ENCODE measurements around the gene SLC4A11. TPM values are rescaled to one million over a fixed set of nuclear protein-coding genes. Genes with fewer than 3 reads are reported as not detected.

SLC4A11 gene
- total RNA-seq, 1 experiment from 2014 or later: 5.7 TPM

DNA sequence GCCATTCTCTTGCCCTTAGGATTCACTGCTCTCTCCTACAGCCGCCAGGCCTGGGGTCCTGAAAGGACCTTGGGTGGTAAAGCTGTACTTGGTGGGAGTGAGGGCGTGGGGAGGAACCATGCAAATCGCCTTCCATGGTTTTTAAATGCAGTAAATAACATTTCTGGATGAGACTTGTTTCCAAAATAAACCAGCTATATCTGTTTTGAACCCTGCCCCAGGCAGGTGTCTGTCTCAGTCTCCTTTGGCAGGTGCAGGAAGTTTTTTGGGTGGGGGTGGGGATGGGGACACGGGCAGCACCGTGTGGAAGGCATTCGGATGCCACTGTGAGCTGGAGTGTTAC is 15.4 kb downstream of the SLC4A11 start:
- no peak for TF ChIP-seq CTCF (IDR thresholded peaks at IDR 0.05; ENCODE audit: unreplicated experiment)
- BruUV-seq (replicated peaks): no TSS peak
- Mint-ChIP-seq H3K27me3 (ENCODE audit: insufficient read depth, unreplicated experiment) (no peaks in the 10 kb centered on the region), H3K36me3 (ENCODE audit: insufficient read depth, unreplicated experiment) (peaks cover 33% of the 10 kb centered on the region), H3K4me3 (ENCODE audit: unreplicated experiment) (no peak overlapping the region), H3K9me3 (ENCODE audit: unreplicated experiment) (no peaks in the 10 kb centered on the region), H3K4me1 (ENCODE audit: insufficient read depth, unreplicated experiment) (peaks cover 4% of the 10 kb centered on the region), H3K27ac (ENCODE audit: low read depth, unreplicated experiment) (no peak overlapping the region)
- ChIA-PET CTCF (interaction anchor here (0.8 to 11.5 kb wide), 2 partner anchors 9 to 90 kb away, joined by 5 to 192 read pairs; no protein-coding TSS in a partner anchor), POLR2A (interaction anchor here (0.7 to 2.4 kb wide), 7 partner anchors 10 to 31 kb away, joined by 3 to 10 read pairs (median 4); partner anchors contain the start of genes ITPA and SLC4A11)
- DNase-seq (ENCODE audit: unreplicated experiment): no peak
- intact Hi-C loops (cut with micrococcal nuclease): no loop called here

DNA sequence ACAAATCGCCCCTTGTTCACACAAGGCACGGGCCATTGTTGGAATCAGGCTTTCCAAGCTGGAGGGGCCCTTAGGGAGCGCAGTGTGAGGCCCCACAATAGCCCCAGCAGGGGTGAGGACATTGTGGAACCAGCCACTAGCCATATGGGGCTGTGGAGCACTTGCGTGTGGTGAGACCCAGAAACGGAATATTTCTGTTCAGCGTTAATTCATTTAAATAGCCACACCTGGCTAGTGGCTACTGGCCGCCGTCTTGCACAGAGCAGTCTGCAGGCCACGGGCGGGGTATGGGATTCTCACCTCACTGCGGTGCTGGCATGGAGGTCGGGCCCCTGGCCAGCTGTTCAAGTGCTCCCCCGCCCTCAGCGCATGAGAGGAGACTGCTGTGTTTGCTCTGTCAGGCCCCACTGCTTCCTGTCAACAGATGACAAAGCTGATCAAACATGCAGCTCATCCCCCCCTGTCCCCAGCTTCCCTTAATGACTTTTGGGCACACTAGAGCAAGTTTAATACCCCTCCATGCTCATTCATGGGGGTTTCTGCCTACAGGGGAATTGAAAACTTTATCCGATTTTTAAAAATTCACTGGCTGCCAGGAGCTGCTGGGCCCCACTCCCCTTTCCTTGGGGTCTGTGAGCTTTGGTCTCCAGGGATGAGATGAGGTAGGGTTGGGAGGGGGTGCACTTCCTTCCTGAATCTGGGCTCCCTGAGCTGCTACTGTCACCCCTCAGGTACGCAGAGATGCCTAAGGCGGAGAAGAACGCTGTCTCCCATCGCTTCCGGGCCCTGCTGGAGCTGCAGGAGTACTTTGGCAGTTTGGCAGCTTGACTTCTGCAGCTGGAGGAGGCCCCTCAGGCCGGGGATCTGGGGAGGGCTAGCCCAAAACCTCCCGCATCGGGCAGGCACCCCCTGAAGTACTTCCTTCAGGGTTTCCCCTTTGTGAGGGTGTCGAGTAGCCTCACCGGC is 16.1 kb downstream of the SLC4A11 start:
- Mint-ChIP-seq H3K27me3 (ENCODE audit: insufficient read depth, unreplicated experiment) (no peaks in the 10 kb centered on the region), H3K36me3 (ENCODE audit: insufficient read depth, unreplicated experiment) (peaks cover 40% of the 10 kb centered on the region), H3K9me3 (ENCODE audit: unreplicated experiment) (no peaks in the 10 kb centered on the region), H3K27ac (ENCODE audit: low read depth, unreplicated experiment) (no peak overlapping the region), H3K4me3 (ENCODE audit: unreplicated experiment) (no peak overlapping the region), H3K4me1 (ENCODE audit: insufficient read depth, unreplicated experiment) (peaks cover 4% of the 10 kb centered on the region)
- DNase-seq (ENCODE audit: unreplicated experiment): no peak
- no TSS peak for BruUV-seq (replicated peaks)
- POLR2A ChIA-PET: interaction anchor here (0.7 to 2.4 kb wide), 10 partner anchors 9 to 90 kb away, joined by 3 to 14 read pairs (median 4); partner anchors contain the start of genes ITPA and SLC4A11
- TF ChIP-seq CTCF (IDR thresholded peaks at IDR 0.05; ENCODE audit: unreplicated experiment): no peak
- CTCF ChIA-PET: interaction anchor here (0.6 to 11.5 kb wide), 5 partner anchors 9 to 100 kb away, joined by 3 to 192 read pairs (median 3); no protein-coding TSS in a partner anchor
- intact Hi-C loops (cut with micrococcal nuclease): no loop called here

GRCh38 chr20:3221398-3222226 is 17.4 kb downstream of the SLC4A11 start:
- H3K9me3 Mint-ChIP-seq (ENCODE audit: unreplicated experiment): no peaks in the 10 kb centered on the region
- H3K4me1 Mint-ChIP-seq (ENCODE audit: insufficient read depth, unreplicated experiment): peaks cover 4% of the 10 kb centered on the region
- no peak for DNase-seq (ENCODE audit: unreplicated experiment)
- no TSS peak for BruUV-seq (replicated peaks)
- H3K27ac Mint-ChIP-seq (ENCODE audit: low read depth, unreplicated experiment): peak overlapping the region; percentile 28
- ChIA-PET CTCF (interaction anchor here (0.6 to 11.5 kb wide), 8 partner anchors 9 to 106 kb away, joined by 3 to 192 read pairs (median 3); no protein-coding TSS in a partner anchor), POLR2A (interaction anchor here (0.6 to 2.4 kb wide), 8 partner anchors 11 to 371 kb away, joined by 3 to 14 read pairs (median 4); partner anchors contain the start of genes ITPA and SLC4A11)
- H3K36me3 Mint-ChIP-seq (ENCODE audit: insufficient read depth, unreplicated experiment): peaks cover 46% of the 10 kb centered on the region
- intact Hi-C loops (cut with micrococcal nuclease): no loop called here
- H3K4me3 Mint-ChIP-seq (ENCODE audit: unreplicated experiment): no peak overlapping the region
- no peak for TF ChIP-seq CTCF (IDR thresholded peaks at IDR 0.05; ENCODE audit: unreplicated experiment)
- H3K27me3 Mint-ChIP-seq (ENCODE audit: insufficient read depth, unreplicated experiment): no peaks in the 10 kb centered on the region
